Cardiac fibroblast (primary cell): ENCODE data around the gene IL1RAPL2.

Experiments used
- DNase-seq, 2 donors: peaks; one replicate each; pipeline versions ENCODE4 v3.0.0 to v3.0.0-alpha.2; 2010; ENCODE audit warnings: low read depth in 2 of 2
- H3K4me3 ChIP-seq, 2 donors: replicated peaks in 1 of 2; 1 replicate in 1 of 2; 2 replicates in 1 of 2; pipeline ENCODE4 v1.5.1; 2011; ENCODE audit warnings: low read depth in 2 of 2, low read length in 2 of 2, mild to moderate bottlenecking in 2 of 2, moderate library complexity in 1 of 2
- TF ChIP-seq, protein P1 (sequence below): IDR thresholded peaks from one replicate; pipeline ENCODE4 v1.5.1; 2011; ENCODE audit warnings: low read depth, mild to moderate bottlenecking, low read length, inconsistent platforms

The IL1RAPL2 gene

DNA sequence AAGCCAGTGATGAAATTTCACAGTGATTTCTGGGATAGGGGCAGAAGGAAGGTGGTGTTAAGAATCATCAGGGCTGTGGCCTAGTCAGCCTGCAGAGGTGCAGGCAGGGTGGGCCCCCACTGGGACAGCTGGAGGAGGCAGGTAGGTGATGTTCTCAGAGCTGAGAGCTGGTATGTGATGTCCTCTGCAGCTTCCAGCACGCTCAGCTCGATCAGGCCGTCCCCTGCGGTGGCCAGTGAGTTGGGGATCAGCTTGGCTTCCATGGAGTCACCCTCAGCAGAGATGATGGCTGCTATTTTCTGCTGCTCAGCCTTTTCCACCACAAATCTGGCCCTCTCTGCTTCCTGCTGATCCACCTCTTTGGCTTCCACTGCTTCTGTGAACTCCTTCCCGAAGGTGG is 81.1 kb downstream of the IL1RAPL2 start:
- no peak overlapping the region for H3K4me3 ChIP-seq
- TF ChIP-seq, protein P1, sequence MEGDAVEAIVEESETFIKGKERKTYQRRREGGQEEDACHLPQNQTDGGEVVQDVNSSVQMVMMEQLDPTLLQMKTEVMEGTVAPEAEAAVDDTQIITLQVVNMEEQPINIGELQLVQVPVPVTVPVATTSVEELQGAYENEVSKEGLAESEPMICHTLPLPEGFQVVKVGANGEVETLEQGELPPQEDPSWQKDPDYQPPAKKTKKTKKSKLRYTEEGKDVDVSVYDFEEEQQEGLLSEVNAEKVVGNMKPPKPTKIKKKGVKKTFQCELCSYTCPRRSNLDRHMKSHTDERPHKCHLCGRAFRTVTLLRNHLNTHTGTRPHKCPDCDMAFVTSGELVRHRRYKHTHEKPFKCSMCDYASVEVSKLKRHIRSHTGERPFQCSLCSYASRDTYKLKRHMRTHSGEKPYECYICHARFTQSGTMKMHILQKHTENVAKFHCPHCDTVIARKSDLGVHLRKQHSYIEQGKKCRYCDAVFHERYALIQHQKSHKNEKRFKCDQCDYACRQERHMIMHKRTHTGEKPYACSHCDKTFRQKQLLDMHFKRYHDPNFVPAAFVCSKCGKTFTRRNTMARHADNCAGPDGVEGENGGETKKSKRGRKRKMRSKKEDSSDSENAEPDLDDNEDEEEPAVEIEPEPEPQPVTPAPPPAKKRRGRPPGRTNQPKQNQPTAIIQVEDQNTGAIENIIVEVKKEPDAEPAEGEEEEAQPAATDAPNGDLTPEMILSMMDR: no peak
- no peak for DNase-seq

DNA sequence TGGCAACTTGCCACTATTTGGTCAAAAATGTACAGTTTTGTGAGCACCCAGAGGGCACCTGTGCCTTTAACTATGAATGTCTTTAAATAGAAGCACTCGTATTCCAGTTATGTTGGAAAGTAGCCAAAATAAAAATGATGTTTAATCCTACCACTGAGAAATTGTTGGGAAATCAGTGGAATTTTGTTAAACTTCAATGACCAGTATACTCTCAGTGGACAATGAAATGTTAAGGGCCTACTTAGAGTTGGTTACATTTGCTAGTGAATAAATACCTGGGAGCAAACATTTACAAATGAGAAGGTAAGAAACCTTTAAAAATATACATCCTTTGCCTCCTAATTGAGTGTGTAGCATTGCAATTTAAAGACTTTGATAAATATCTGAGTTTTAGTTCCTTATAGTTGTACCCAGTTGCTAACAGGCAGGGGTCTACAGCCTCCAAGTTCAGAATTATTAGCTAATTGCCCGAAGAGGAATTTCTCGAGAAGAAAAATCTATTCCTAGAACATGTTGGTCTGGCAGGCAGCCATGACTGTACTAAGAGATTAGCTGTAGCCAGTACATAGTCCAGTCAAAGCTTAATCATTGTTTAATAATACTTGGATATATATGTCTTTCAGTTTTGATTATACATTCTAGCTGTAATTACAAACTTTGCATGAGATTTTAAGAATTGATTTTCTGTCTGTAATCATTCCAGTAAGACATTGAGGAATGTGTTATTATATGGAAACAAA is 93.2 kb downstream of the IL1RAPL2 start:
- TF ChIP-seq, protein P1: no peak
- peak; percentile 0 to 21 for DNase-seq

DNA sequence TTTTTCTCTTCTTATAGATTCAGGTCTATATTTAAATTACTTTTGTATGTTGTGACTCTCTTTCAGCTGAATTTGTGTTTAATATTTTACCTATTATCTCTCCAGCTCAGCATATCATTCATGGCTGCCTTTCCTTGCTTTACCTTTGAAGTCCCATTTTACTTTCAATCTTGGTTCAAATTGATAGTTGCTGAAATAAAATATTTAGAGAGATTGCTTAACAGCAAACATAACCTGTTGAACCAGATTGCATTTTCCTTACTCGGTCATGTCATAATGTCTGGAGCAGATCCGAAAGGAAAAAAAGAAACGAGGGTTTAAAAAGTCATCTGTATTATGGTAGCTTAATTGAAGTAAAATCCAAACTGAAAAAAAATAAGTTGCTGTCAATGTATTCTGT is 94.1 kb downstream of the IL1RAPL2 start:
- H3K4me3 ChIP-seq: no peak overlapping the region
- DNase-seq: no peak
- TF ChIP-seq, protein P1: no peak

More for the DNA sequence above, 93.2 kb downstream of the IL1RAPL2 start:
- H3K4me3 ChIP-seq: no peak overlapping the region

DNA sequence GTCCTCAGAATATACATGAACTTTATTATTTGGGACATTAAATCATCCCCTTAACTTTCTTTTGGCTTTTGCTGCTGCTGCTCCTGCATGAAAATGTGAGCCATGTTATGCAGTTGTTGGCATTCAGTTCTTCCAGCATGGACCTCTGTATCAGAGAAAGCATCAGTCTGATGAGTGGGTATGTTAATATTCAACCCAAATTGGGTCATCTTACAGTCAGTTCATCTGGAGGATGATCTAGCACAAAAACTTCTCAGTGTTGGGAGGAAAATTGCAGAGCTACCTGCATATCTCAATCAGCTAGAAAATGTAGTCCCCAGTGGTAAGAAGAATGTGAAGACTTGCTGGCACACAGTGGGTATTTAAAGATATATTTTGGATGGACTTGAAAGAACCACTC is 96.7 kb downstream of the IL1RAPL2 start:
- TF ChIP-seq, protein P1: no peak
- H3K4me3 ChIP-seq: no peak overlapping the region
- DNase-seq: no peak

DNA sequence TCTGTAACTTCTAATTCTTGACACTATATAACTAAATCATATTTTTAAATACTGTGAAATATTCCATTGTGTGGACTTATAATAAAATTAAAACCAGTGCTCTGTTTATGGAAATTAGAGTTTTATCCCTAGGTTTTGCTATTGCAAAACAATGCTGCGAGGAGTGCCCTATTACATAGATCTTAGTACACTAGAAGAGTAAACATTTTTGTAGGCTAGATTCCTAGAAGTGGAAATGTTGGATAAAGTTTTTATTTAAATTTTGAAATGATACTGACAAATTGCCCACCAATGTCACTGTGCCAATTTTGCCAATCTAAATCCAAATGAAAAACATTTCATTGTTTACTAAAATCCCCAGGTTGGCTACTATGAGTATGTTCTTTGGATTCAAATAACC is 99.7 kb downstream of the IL1RAPL2 start:
- DNase-seq: no peak
- H3K4me3 ChIP-seq: no peak overlapping the region
- TF ChIP-seq, protein P1: no peak

DNA sequence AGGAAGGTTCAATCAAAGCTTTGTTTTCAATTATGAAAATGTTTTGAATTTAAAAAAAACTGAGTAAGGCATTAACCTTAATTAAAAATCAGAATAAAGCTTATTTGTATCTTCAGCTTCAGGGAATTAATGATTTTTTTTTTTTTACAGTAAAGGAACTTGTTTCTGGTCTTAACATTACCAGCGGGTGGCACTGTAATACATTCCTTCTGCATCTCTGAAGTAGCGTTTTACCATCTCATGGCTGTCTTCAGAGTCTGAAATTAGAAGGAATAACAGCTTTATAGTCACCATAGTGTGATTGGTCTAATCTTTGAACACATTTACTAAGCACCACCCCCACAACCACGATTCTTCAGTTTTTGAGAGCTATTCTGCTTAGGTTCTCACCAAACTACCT is 102.6 kb downstream of the IL1RAPL2 start:
- DNase-seq: peak; percentile 7 to 20
- H3K4me3 ChIP-seq: no peak overlapping the region
- TF ChIP-seq, protein P1: no peak

DNA sequence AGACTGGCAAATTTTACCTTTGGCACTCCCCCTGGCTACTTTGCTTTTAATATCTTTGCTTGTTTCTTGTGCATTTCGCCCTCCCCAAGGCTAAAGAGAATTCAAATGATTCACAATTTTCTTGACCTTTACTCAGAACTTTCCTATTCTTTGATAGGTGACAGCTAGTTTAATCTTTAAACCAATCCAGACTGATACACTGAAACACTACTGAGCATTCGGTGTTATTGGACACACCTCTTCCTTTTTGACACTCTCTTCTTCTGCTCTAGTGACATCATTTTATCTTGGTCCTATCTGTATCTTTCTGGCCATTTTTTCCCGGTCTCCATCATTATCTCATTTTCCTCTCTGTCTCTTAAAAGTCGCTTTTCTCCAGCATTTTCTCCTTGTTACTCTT is 103.1 kb downstream of the IL1RAPL2 start:
- DNase-seq: no peak
- no peak overlapping the region for H3K4me3 ChIP-seq
- TF ChIP-seq, protein P1: no peak
